NB4 (cell line): ENCODE measurements around the gene BBS2.

Experiments
- MYC ChIP-seq: IDR thresholded peaks from 2 replicates; pipeline ENCODE4 v1.6.1; 2011; ENCODE audit warnings: low read depth, low read length
- POLR2A ChIP-seq: IDR thresholded peaks from 2 replicates; pipeline ENCODE4 v1.6.1; 2011; ENCODE audit warnings: mild to moderate bottlenecking; ENCODE audit not compliant: insufficient read length; ENCODE audit errors: extremely low read depth
- TF ChIP-seq, protein P1 (sequence below): IDR thresholded peaks from one replicate; pipeline ENCODE4 v1.5.1; 2012; ENCODE audit warnings: low read depth, low read length
- TF ChIP-seq, protein P2 (sequence below): IDR thresholded peaks from 2 replicates; pipeline ENCODE4 v1.6.1; 2011; ENCODE audit warnings: low read depth, low read length

DNA sequence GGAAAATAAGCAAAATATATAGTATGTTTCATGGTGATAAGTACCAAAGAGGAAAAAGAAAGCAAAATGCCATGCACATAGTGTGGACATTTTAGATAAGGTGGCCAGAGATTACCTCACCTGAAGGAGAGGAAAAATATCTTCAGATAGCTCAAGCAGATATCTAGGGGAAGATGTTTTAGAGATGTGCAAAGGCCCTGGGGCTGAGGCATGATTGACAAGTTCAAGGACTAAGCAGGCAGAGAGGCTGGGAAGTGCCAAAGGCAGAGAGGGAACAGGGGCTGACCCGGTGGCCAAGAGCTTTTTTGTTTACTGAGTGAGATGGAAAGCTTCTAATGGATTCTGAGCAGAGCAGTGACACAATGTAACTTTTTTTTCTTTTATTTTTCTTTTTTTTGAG lies 40.6 kb upstream of the BBS2 start:
- TF ChIP-seq POLR2A (no peak), MYC (no peak)
- TF ChIP-seq, protein P1, sequence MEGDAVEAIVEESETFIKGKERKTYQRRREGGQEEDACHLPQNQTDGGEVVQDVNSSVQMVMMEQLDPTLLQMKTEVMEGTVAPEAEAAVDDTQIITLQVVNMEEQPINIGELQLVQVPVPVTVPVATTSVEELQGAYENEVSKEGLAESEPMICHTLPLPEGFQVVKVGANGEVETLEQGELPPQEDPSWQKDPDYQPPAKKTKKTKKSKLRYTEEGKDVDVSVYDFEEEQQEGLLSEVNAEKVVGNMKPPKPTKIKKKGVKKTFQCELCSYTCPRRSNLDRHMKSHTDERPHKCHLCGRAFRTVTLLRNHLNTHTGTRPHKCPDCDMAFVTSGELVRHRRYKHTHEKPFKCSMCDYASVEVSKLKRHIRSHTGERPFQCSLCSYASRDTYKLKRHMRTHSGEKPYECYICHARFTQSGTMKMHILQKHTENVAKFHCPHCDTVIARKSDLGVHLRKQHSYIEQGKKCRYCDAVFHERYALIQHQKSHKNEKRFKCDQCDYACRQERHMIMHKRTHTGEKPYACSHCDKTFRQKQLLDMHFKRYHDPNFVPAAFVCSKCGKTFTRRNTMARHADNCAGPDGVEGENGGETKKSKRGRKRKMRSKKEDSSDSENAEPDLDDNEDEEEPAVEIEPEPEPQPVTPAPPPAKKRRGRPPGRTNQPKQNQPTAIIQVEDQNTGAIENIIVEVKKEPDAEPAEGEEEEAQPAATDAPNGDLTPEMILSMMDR, result no peak
- TF ChIP-seq, protein P2, sequence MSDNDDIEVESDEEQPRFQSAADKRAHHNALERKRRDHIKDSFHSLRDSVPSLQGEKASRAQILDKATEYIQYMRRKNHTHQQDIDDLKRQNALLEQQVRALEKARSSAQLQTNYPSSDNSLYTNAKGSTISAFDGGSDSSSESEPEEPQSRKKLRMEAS, result no peak
